Activated CD8-positive, alpha-beta memory T cell treated with anti-CD3 and anti-CD28 coated beads for 4 hours (primary cell): ENCODE results near the gene IL1RAPL2.

Experiments
- DNase-seq, 2 donors: peaks; one replicate each; pipeline ENCODE4 v3.0.0-alpha.2; 2020; ENCODE audit warnings: low read depth in 2 of 2

Gene IL1RAPL2

DNA sequence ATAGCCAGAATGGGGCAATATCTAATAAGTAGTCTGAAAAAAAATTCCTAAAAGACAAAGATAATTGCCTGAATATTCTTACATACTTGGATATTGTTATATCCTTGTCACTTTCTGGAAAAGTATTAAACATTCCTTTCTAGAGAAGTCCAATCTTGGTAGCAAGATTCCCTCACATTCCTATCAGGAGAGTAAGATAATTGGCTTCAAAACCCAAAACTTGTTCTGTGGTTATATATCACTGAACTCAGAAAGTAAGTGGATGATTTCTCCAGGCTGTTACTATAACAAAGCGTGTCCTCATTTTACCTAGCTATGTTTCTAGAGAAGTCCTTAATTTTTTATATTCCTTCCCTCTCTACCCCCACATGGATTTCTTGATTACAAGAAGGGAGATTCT is 700.5 kb downstream of the IL1RAPL2 start:
- no peak for DNase-seq

DNA sequence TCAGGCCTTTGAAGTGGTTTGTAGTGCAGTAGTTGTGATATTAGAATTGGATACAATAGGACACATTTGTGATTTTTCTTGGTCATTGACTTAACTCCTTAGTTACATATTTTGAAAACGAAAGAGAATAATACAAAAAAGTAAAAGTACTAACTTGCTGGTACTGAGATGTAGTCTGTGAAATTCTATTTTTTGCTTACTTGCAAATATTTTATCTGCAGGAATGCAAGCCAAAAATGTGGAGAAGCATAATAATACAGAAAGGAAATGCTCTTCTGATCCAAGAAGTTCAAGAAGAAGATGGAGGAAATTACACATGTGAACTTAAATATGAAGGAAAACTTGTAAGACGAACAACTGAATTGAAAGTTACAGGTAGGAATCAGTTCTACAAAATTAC is 701.2 kb downstream of the IL1RAPL2 start:
- no peak for DNase-seq

DNA sequence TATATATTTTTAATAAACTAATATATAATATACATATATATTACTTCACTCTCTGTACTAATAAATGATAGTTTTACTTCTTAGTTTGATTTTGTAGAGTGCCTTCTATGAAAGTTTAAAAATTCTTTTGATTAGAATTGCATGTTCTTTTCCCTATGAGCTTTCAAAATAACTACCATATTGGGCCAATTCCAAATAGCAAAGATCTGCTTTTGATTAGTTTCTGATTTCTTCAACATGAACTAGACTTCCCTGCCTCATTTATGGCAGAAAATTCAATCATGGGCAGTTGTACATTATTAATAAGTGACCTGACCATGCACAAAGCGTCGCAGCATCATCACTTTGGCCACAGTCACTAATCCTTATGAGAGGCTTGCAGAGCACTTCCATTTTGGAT is 703.4 kb downstream of the IL1RAPL2 start:
- DNase-seq = no peak

DNA sequence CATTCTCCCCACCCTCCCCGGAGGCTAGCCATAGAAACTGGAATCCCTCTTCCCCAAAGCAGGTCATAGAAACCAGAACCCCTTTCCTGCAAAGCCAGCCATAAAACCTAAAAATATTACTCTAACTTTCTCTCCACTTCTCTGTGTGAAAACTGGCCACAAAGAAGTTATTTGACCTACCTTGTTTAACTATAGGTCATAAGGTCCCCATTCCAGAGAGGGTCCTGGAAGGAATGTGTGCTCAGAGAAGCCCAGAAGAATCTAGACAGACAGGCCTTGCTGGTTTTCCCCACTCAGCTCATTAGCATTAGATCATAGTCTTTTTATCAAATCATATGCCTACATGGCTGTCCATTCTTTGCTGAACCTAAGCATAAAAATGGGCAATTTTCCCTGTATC is 707.3 kb downstream of the IL1RAPL2 start:
- DNase-seq = no peak

DNA sequence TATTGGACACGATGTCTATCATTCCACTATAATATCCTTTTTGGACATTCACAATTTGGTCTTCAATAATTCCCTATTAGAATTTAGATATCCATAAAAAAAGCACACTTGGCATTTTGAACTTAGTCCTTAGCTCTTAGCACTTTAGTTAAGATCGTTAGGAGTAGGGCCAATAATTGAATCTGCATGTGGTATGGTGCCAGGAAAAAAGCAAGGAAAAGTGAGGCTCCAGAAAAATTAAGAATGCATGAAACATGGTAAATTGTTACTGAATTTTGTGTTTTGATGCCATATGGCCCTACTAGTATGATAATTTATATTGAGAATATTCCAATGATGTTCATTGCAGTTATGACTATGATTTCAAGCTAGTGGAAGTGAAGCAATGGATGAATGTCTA is 708.1 kb downstream of the IL1RAPL2 start:
- no peak for DNase-seq

DNA sequence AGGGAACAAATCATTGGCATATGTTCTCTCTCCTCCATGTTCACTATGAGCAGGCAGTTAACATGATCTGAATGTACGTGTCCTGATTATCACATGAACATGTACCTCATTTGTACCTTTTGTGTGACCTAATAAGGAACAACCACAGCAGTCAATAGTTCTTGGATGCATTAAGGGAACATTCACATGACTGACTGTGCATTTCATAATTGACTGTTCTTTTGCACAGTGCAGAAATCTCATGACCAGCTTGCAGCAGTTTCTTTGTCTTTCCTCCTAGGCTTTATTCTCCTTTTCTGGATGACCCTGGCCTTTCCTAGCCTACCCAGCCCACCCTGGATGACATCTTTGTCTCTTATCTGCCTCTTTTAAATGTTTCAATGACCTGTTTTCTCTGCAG is 711.1 kb downstream of the IL1RAPL2 start:
- no peak for DNase-seq

DNA sequence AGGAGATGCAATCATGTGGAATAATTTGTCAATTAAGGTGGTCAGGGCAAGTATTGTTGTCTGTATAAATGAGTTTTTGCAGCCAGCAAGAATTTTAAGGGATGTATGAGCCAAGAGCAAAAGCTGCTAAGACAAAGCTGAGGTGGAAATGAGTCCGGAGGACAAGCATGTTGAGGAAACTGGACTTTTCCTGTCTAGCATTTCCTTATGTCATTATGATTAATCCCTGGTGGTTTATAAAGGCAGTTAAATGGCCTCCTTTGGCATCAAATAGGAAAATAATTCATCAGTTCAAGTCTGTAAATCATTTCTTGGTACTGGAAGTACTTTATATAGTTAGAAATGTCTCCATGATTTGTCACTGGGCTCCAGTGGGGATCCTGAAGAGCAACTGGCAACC is 716.1 kb downstream of the IL1RAPL2 start:
- no peak for DNase-seq

DNA sequence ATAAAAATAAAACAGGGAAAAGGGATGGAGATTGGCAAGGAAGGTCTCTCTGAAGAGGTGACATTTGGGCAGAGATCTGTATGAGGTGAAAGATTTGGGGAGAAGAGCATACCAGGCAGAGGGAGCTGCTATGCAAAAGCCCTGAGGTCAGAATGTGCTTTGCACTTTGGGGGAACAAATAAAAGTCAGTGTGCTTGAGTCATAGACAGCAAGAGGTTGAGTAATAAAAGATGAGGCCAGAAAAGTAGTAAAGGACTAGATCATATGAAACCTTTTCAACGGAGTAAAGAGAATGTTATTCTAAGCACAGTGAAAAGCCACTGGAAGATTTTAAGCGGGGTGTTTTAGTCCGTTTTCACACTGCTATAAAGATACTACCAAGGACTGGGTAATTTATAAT is 731.0 kb downstream of the IL1RAPL2 start:
- DNase-seq = no peak

DNA sequence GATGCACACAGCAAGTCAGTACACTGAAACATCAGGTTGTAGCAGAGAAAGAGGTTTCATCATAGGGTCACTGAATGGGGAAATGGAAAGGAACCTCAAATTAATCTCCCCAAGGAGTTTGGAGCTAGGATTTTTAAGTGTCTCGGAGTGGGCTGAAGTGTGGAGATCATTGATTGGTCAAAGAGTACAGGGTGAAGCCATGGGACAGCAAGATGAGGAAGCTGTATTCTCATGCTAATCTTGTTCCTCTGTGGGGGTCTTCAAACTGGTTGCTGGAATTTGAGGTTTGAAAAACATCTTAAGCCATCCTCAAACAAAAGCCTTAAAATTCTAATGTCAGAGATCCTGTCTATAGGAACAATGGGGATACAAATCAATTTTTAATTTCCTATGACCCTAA is 733.3 kb downstream of the IL1RAPL2 start:
- no peak for DNase-seq

DNA sequence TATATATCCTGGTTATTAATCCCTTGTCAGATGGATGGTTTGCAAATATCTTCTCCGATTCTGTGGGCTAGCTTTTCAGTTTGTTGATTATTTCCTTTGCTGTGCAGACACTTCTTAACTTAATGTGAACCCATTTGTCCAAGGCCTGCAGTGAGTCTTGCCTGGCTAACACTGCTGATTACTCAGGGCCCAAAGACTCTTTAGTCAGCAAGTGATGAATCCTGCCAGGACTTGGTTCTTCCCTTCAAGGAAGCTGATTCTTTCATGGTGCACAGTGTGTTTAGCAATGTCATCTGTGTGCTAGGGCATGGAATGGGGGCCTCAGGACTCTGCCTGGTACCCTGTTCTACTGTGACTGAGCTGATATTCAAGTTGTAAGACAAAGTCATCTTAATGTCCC is 736.2 kb downstream of the IL1RAPL2 start:
- DNase-seq = no peak

DNA sequence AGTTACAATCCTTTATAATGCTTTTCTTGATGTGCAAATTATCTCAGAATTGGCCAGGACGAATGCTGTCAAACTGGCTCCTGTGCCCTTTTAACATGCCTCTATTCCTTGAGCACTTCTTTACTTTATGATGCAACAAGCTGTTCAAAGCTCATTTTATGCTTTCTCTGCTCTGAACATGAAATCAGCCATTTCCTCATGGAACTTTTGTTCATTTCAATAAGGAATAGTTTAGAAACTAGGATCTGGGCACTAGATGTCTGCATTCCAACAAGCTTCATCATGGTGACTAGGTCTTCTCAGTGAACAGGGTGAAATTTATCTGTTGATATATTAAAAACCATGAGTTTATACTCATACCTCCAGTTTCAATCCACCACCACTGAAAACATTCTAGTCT is 741.8 kb downstream of the IL1RAPL2 start:
- no peak for DNase-seq

DNA sequence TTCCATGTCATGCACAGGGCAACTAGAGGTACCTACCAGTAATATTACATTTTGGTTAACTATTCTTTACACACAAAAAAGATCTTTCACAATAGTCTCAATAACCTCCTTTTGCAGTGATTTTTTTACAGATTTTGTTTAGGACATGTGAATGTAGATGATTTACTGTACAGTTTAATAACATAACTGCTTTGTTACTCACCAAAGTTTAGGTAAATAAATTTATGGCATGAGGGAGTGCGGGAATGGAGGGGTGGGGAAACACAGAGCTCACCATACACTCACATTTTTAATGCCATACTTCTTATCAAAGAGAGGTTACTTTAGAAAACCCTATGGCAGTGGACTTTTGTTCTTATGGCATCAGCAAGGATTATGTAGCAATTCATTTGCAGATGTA is 747.6 kb downstream of the IL1RAPL2 start:
- no peak for DNase-seq

DNA sequence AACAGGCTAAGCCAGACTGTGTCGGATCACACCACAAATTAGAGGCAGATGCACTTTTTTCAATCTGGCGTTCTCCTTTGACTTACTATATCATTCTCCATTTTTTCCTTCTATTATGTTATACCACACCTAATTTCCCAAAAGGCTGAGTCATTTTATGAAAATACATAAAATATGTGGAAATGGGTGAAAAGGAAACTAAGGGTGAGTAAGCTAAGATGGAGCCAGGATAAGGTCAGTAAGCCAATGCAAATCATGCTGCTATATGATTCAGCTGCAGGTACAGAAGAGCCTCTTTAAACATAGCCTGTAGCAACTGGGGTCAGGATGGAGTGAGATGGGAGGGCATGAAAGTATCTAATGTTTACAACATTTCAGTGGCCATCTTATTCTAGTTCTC is 748.5 kb downstream of the IL1RAPL2 start:
- DNase-seq = no peak

DNA sequence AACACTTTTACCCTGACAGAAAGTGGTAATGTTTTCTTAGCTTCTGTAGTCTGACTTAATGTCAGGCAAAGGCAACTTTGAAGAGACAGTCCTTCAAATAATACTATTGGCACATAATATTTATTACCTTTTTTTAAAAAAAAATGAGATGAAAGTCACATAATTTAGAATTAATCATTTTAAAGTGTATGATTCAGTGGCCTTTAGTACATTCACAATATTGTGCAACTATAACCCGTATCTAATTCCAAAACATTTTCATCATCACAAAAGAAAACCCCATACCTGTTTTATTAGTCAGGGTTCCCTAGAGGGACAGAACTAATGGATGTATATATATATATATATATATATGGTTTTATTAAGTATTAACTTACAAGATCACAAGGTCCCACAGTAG is 749.2 kb downstream of the IL1RAPL2 start:
- no peak for DNase-seq

DNA sequence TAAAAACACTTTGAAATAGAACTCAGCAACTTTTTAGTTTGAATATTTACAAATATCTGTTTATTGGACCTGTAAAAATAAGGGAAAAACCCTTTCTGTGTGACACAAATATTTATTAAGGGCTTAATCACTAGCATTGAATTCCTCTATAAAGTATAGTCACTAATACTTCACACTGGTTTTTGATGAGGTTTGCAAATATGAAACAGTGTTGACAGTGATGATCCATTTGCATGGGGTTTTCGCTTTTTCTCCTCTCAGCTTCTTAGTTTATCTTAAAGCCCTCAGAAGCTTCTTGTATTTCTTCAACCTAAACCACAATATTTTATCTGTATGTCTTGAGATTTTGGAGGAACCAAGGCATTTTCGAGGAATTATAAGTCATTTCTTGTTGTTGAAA is 751.1 kb downstream of the IL1RAPL2 start:
- DNase-seq = no peak

DNA sequence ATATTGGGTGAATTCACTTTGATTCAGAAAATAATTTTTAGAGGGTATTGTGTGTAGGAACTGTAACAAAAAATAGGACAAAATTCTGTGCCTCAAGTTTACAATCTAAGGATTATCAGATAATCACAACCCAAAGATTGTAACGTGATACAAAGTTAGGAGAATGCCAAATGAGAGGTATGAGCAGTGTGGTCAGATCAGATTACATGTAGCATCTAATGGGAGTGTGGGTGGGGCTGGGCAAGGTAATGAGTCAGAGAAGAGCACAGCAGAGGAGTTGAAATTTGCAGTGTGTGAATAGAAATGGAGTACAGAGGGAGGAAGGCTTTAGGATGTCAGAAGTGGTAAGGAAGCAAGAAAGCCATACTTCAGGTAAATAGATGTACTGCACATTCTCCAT is 757.9 kb downstream of the IL1RAPL2 start:
- no peak for DNase-seq

DNA sequence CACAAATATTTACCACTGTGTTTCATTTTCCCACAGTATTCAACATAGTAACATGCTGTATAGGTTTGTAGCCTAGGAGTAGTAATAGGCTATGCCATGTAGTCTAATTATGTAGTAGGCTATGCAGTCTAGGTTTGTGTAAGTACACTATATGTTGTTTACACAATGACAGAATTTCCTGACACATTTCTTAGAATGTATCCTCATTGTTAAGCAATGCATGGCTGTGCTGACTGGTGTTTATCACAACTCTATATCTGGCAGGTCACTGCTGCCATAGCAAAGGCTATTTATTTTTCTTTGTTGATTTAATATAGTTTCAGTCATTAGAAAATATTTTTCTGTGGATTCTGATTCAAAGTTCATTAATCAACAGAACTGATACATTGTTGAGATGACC is 762.8 kb downstream of the IL1RAPL2 start:
- DNase-seq = no peak

DNA sequence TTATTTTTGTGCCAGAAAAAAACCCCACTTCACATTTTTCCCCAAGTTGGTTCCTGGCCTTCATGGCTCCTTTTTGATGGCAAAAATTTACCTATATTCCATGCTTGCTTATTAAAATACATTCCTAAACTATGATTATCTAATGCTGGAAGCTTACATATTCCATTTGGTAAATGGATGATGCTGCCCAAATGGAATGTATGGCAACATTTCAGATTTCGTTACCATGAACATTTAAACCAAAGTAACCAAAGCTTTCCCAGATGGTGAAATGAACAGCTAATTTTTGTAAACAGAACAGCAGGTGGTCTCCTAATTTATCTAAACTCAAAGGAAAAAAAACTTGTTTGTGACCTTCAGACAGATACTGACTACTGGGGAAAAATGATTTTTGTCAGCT is 765.2 kb downstream of the IL1RAPL2 start:
- no peak for DNase-seq

DNA sequence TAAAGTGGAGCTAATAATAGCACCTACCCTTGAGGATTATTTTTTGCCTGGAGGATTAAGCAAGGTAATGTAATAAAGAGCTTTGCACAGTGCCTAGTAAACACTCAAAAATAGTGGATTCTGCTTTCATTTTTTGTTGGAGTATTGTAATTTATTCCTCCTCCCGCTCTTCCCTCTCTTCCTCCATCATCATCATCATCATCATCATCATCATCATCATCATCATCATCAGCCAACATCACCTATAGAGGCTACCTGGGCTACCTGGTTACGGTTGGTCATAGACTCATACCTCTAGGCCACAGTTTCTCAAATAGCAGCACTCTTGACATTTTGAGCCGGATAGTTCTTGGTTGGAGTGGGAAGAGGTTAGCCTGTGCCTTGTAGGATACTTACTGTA is 781.4 kb downstream of the IL1RAPL2 start:
- DNase-seq = no peak

DNA sequence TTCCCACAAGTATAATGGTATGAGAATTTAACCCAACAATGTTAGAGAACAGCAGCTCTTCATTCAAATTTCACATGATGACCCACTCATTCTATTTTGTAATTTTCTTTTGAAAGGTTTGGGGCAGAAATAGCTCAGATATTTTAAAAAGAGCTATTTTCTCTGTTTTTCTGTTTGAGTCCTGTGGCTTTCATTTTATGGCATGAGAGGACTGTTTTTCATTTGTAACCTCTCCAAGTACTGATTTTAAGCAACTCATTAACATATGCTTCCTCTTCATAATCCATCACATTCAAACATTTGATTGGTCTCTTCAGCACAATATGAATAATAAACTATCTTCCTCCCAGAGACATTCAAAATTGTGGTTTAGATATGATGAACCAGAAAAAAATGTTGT is 783.5 kb downstream of the IL1RAPL2 start:
- DNase-seq = no peak

DNA sequence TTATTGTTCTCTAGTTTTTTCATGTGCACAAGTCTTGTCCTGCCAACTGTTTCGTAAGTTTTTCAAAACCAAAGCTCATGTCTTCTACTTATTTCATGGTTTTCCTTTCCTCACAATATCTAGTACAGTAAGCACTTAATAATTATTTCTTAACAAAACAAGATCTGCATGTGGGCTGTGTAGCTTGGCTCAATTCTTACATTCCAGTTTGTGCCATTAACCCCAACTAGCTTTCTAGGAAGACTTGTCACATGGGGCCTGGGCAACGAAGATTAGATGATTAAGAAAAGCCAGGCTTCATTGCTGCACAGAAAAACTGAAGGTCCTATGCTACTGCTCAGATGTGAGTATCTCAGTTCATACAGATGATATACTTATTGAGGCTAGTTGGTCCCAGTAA is 809.8 kb downstream of the IL1RAPL2 start:
- DNase-seq = no peak

DNA sequence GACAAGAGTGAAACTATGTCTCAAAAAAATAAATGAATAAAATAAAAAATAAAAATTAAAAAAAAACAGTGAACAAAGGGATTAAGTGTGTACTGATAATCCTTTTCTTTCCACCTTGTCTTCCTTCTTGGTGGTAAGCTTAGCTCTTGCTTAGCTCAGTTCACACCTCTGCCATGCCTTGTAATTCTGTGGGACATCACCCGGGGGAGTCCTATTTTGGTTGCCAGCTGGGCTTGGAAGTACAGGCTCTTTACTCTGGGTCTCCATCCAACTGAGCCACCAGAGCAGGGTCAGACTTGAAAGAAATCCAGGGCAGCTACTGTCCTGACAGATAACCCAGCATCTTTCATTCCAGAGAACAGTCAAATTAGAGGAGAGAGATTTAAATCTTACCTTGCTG is 858.7 kb downstream of the IL1RAPL2 start:
- no peak for DNase-seq

DNA sequence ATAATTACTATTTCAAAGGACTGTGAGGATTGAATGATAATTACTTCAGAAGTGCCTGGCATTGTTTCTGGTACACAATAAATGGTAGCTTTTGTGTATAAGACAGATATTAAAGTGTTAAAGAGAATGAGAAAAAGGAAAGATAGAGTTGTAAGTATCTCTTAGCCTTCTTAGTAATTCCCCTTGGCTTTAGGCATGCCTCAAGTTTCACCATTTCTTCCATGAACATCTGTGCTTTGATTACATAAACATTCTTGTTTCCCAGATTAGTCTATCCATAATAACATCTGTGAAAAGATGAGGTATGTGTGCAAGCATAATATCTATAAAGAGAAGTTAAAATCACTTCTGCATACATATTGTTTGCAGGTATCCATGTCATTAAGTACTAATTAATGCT is 885.4 kb downstream of the IL1RAPL2 start:
- no peak for DNase-seq

DNA sequence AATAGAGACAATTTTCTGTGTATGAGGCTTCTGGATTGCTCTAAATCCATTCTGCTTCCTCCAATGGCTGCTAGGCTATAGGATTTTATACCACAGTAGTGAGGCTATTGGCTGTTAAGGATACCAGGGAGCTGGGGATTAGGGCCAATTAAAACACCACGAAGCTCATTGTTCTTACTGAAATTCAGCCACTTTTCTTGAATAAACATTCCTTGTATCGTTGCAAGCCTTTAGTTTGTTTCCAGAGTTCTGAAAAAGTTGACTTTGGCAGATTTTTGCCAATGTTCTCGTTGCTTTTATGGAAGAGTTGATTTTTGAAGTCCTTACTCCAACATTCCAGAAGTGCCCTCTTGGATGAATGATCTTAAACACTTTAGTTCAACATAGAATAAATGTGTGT is 892.8 kb downstream of the IL1RAPL2 start:
- no peak for DNase-seq

DNA sequence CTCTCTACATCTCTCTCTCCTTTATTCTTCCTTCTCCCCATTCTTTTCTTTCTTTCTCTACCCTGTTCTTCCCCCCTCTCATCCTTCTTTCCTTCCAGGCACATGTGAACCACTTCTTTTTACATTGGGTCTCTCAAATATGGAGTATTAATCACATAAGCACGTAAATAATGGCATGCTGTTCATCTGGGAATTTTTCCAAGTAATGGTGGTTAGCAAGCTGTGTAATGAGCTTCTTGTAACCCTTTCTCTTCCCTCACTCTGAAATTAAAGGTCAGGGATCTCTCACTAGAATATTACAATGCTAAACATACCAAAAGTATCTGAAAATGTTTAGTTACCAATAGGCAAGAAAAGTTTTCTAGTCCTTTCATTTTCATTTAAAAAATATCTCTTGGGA is 894.4 kb downstream of the IL1RAPL2 start:
- DNase-seq = no peak
